Measurements from ENCODE around the gene NLK. TPM values are rescaled to one million over a fixed set of nuclear protein-coding genes. Genes with fewer than 3 reads are reported as not detected.
"Not testable (repeated sequence)": the region's sequence is repeated elsewhere in the genome, so short reads cannot be mapped to it uniquely, and the experiment has no call there.

NLK gene
- total RNA-seq, 1 donor from 2014 or later = 30.6 TPM

GRCh38 chr17:28097254-28097653, 54.8 kb downstream of the NLK start:
- Histone ChIP-seq H2AFZ (ENCODE audit: low read depth, low read length) (no peak overlapping the region), H3K36me3 (ENCODE audit: insufficient read depth, low read length) (no peaks in the 10 kb centered on the region), H3K27me3 (ENCODE audit: insufficient read depth, low read length) (no peaks in the 10 kb centered on the region), H4K20me1 (ENCODE audit: insufficient read depth, low read length) (peaks cover 58% of the 10 kb centered on the region), H3K4me2 (ENCODE audit: low read length) (no peak overlapping the region), H3K79me2 (ENCODE audit: insufficient read depth, low read length) (peaks cover 86% of the 10 kb centered on the region), H3K9me3 (ENCODE audit: insufficient read depth, low read depth, low read length) (no peaks in the 10 kb centered on the region), H3K4me3 (ENCODE audit: insufficient read depth, low read depth, low read length) (no peak overlapping the region), H3K4me1 (ENCODE audit: insufficient read depth, low read length) (no peaks in the 10 kb centered on the region), H3K9ac (ENCODE audit: low read length) (no peak overlapping the region), H3K27ac (ENCODE audit: low read depth, low read length) (no peak overlapping the region)
- no peak overlapping the region for H3K27ac Mint-ChIP-seq (ENCODE audit: unreplicated experiment)
- no peaks in the 10 kb centered on the region for H3K9me3 Mint-ChIP-seq (ENCODE audit: unreplicated experiment)
- no peaks in the 10 kb centered on the region for H3K36me3 Mint-ChIP-seq (ENCODE audit: low read depth, unreplicated experiment)
- H3K27me3 Mint-ChIP-seq (ENCODE audit: low read depth, unreplicated experiment) = no peaks in the 10 kb centered on the region
- H3K4me1 Mint-ChIP-seq (ENCODE audit: low read depth, unreplicated experiment) = peaks cover 6% of the 10 kb centered on the region
- DNase-seq (ENCODE audit: low read depth) = no peak
- FAIRE-seq = no peak
- TF ChIP-seq CTCF (IDR thresholded peaks at IDR 0.05; ENCODE audit: insufficient read depth, low read depth, low read length) (no peak), EZH2 (IDR thresholded peaks at IDR 0.05; ENCODE audit: insufficient read depth, low read length) (no peak)
- no peak overlapping the region for H3K4me3 Mint-ChIP-seq (ENCODE audit: unreplicated experiment)

GRCh38 chr17:28097901-28098300, 55.4 kb downstream of the NLK start:
- Histone ChIP-seq H3K4me2 (ENCODE audit: low read length) (no peak overlapping the region), H3K79me2 (ENCODE audit: insufficient read depth, low read length) (peaks cover 88% of the 10 kb centered on the region), H3K27me3 (ENCODE audit: insufficient read depth, low read length) (no peaks in the 10 kb centered on the region), H3K36me3 (ENCODE audit: insufficient read depth, low read length) (no peaks in the 10 kb centered on the region), H3K4me1 (ENCODE audit: insufficient read depth, low read length) (no peaks in the 10 kb centered on the region), H3K4me3 (ENCODE audit: insufficient read depth, low read depth, low read length) (no peak overlapping the region), H3K27ac (ENCODE audit: low read depth, low read length) (no peak overlapping the region), H2AFZ (ENCODE audit: low read depth, low read length) (no peak overlapping the region), H3K9ac (ENCODE audit: low read length) (no peak overlapping the region), H4K20me1 (ENCODE audit: insufficient read depth, low read length) (peaks cover 63% of the 10 kb centered on the region), H3K9me3 (ENCODE audit: insufficient read depth, low read depth, low read length) (no peaks in the 10 kb centered on the region)
- TF ChIP-seq CTCF (IDR thresholded peaks at IDR 0.05; ENCODE audit: insufficient read depth, low read depth, low read length) = no peak
- DNase-seq (ENCODE audit: low read depth) = no peak
- Mint-ChIP-seq H3K27me3 (ENCODE audit: low read depth, unreplicated experiment) (no peaks in the 10 kb centered on the region), H3K9me3 (ENCODE audit: unreplicated experiment) (no peaks in the 10 kb centered on the region), H3K27ac (ENCODE audit: unreplicated experiment) (no peak overlapping the region), H3K4me3 (ENCODE audit: unreplicated experiment) (no peak overlapping the region), H3K4me1 (ENCODE audit: low read depth, unreplicated experiment) (peaks cover 6% of the 10 kb centered on the region), H3K36me3 (ENCODE audit: low read depth, unreplicated experiment) (no peaks in the 10 kb centered on the region)
- no peak for FAIRE-seq

GRCh38 chr17:28098591-28098990, 56.1 kb downstream of the NLK start:
- H3K27me3 Mint-ChIP-seq (ENCODE audit: low read depth, unreplicated experiment); H3K4me1 ChIP-seq (ENCODE audit: insufficient read depth, low read length); H3K27me3 ChIP-seq (ENCODE audit: insufficient read depth, low read length); H3K9ac ChIP-seq (ENCODE audit: low read length); H3K9me3 Mint-ChIP-seq (ENCODE audit: unreplicated experiment); H3K27ac Mint-ChIP-seq (ENCODE audit: unreplicated experiment); H3K36me3 Mint-ChIP-seq (ENCODE audit: low read depth, unreplicated experiment); H2AFZ ChIP-seq (ENCODE audit: low read depth, low read length); H3K27ac ChIP-seq (ENCODE audit: low read depth, low read length); H3K36me3 ChIP-seq (ENCODE audit: insufficient read depth, low read length); H3K4me3 ChIP-seq (ENCODE audit: insufficient read depth, low read depth, low read length); H3K4me1 Mint-ChIP-seq (ENCODE audit: low read depth, unreplicated experiment); H3K4me3 Mint-ChIP-seq (ENCODE audit: unreplicated experiment); H3K9me3 ChIP-seq (ENCODE audit: insufficient read depth, low read depth, low read length); H3K4me2 ChIP-seq (ENCODE audit: low read length); FAIRE-seq; DNase-seq (ENCODE audit: low read depth): not testable (repeated sequence)
- peaks cover 62% of the 10 kb centered on the region for H4K20me1 ChIP-seq (ENCODE audit: insufficient read depth, low read length)
- peaks cover 88% of the 10 kb centered on the region for H3K79me2 ChIP-seq (ENCODE audit: insufficient read depth, low read length)

Data from astrocyte (in vitro differentiated cells and primary cell).